Measurements from ENCODE around the gene PTPA. TPM values are rescaled to one million over a fixed set of nuclear protein-coding genes. Genes with fewer than 3 reads are reported as not detected.

Gene PTPA
- total RNA-seq, 1 donor from 2014 or later, result 160 TPM

GRCh38 chr9:129074106-129074505 lies 37.1 kb upstream of the PTPA start:
- H3K9me3 Mint-ChIP-seq, result no peaks in the 10 kb centered on the region
- no peak overlapping the region for H3K4me3 Mint-ChIP-seq
- no peak for DNase-seq (ENCODE audit: low spot score in 2 of 2, unreplicated experiment in 2 of 2)
- no peaks in the 10 kb centered on the region for H3K36me3 Mint-ChIP-seq
- no peaks in the 10 kb centered on the region for H3K4me1 Mint-ChIP-seq
- no peaks in the 10 kb centered on the region for H3K27me3 Mint-ChIP-seq (ENCODE audit: low read depth)
- TF ChIP-seq CTCF (IDR thresholded peaks at IDR 0.05; ENCODE audit: unreplicated experiment), result no peak
- no peak overlapping the region for H3K27ac Mint-ChIP-seq

GRCh38 chr9:129075996-129076639 lies 35.1 kb upstream of the PTPA start:
- Mint-ChIP-seq H3K9me3 (no peaks in the 10 kb centered on the region), H3K27me3 (ENCODE audit: low read depth) (no peaks in the 10 kb centered on the region), H3K36me3 (no peaks in the 10 kb centered on the region), H3K4me1 (peaks cover 12% of the 10 kb centered on the region), H3K4me3 (no peak overlapping the region), H3K27ac (no peak overlapping the region)
- no peak for TF ChIP-seq CTCF (IDR thresholded peaks at IDR 0.05; ENCODE audit: unreplicated experiment)
- no peak for DNase-seq (ENCODE audit: low spot score in 2 of 2, unreplicated experiment in 2 of 2)

- no peak overlapping the region for H3K27ac Mint-ChIP-seq
- H3K4me1 Mint-ChIP-seq, result peaks cover 12% of the 10 kb centered on the region
- no peaks in the 10 kb centered on the region for H3K9me3 Mint-ChIP-seq
- H3K4me3 Mint-ChIP-seq, result no peak overlapping the region
- H3K27me3 Mint-ChIP-seq (ENCODE audit: low read depth), result no peaks in the 10 kb centered on the region
- DNase-seq (ENCODE audit: low spot score in 2 of 2, unreplicated experiment in 2 of 2), result no peak
- H3K36me3 Mint-ChIP-seq, result no peaks in the 10 kb centered on the region
- no peak for TF ChIP-seq CTCF (IDR thresholded peaks at IDR 0.05; ENCODE audit: unreplicated experiment)
These were observed 34.6 kb upstream of the PTPA start for GRCh38 chr9:129076640-129077037.

- Mint-ChIP-seq H3K27ac (no peak overlapping the region), H3K4me1 (peaks cover 18% of the 10 kb centered on the region), H3K27me3 (ENCODE audit: low read depth) (no peaks in the 10 kb centered on the region), H3K4me3 (no peak overlapping the region), H3K9me3 (no peaks in the 10 kb centered on the region), H3K36me3 (no peaks in the 10 kb centered on the region)
- DNase-seq (ENCODE audit: low spot score in 2 of 2, unreplicated experiment in 2 of 2), result no peak
- no peak for TF ChIP-seq CTCF (IDR thresholded peaks at IDR 0.05; ENCODE audit: unreplicated experiment)
These were observed 34.0 kb upstream of the PTPA start for GRCh38 chr9:129077236-129077635.

GRCh38 chr9:129078691-129079503 lies 32.3 kb upstream of the PTPA start:
- Mint-ChIP-seq H3K4me3 (peak overlapping the region; percentile 85), H3K36me3 (no peaks in the 10 kb centered on the region), H3K27ac (no peak overlapping the region), H3K27me3 (ENCODE audit: low read depth) (no peaks in the 10 kb centered on the region), H3K9me3 (no peaks in the 10 kb centered on the region), H3K4me1 (peaks cover 19% of the 10 kb centered on the region)
- DNase-seq (ENCODE audit: low spot score in 2 of 2, unreplicated experiment in 2 of 2), result no peak
- no peak for TF ChIP-seq CTCF (IDR thresholded peaks at IDR 0.05; ENCODE audit: unreplicated experiment)

Measured in mesothelial cell of epicardium (in vitro differentiated cells).